ENCODE results near the gene IL21R.

IL21R gene

DNA sequence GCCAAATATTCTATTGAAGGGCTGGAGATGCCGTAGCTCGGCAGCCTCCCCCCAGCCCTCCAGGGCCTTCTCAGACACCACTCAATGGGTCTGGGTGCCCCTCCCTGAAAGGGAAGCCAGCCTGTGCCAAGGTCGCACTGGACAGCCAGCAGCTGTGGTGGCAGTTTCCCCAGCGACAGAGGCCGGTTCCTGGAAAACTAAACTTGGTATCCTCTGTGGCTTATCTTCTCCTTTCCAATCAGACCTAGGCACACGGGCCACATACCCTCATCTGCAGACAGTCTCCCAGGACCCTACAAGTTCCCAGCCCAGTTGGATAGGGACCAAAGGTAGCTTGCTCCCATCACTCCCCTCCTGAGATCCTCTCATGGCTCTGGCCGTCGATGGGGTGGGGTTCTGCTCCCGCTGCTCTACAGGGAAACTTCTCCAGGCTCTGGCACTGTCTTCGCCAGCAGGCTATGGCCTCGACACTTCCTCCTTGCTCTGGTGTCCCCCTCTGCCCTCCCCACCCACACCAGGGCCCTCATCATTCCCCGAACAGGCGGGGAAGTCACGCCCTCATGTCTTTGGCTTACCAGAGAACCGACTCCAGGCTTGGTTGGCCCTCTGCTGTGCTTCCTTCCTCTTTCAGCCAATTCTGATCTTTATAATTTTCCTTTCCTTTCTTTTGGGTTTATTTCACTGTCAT is 18.3 kb upstream of the IL21R start:
- H3K36me3 ChIP-seq (ENCODE audit: control insufficient read depth, insufficient read depth, low read length) = no peaks in the 10 kb centered on the region
- no peak overlapping the region for H3K4me3 ChIP-seq (replicated peaks; ENCODE audit: low read depth, low read length)
- TF ChIP-seq, protein P1, sequence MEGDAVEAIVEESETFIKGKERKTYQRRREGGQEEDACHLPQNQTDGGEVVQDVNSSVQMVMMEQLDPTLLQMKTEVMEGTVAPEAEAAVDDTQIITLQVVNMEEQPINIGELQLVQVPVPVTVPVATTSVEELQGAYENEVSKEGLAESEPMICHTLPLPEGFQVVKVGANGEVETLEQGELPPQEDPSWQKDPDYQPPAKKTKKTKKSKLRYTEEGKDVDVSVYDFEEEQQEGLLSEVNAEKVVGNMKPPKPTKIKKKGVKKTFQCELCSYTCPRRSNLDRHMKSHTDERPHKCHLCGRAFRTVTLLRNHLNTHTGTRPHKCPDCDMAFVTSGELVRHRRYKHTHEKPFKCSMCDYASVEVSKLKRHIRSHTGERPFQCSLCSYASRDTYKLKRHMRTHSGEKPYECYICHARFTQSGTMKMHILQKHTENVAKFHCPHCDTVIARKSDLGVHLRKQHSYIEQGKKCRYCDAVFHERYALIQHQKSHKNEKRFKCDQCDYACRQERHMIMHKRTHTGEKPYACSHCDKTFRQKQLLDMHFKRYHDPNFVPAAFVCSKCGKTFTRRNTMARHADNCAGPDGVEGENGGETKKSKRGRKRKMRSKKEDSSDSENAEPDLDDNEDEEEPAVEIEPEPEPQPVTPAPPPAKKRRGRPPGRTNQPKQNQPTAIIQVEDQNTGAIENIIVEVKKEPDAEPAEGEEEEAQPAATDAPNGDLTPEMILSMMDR (IDR thresholded peaks at IDR 0.05; ENCODE audit: insufficient read depth, low read length, poor library complexity, severe bottlenecking) = no peak
- H3K27me3 ChIP-seq (replicated peaks; ENCODE audit: control insufficient read depth, insufficient read depth, low read length) = no peaks in the 10 kb centered on the region
- DNase-seq (ENCODE audit: extremely low read depth, insufficient read length) = no peak

DNA sequence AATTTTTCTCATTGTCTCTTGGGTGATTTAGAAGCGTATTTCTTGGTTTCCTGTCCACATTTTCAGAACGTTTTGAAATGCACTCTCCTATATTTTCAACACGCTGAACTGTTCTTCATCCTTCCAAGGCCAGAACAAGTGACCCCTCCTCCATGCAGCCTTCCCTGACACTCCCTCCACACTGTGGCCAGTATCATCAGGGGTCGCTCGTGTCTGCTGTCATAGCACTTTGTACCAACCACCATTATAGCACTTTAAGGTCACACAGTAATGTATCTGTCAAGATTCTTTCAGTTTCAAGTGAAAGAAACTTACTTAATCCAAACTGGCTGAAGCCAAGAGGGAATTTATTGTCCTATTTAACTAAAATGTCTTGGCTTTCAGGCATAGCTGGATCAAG is 17.5 kb upstream of the IL21R start:
- TF ChIP-seq, protein P1 (IDR thresholded peaks at IDR 0.05; ENCODE audit: insufficient read depth, low read length, poor library complexity, severe bottlenecking) = no peak

DNA sequence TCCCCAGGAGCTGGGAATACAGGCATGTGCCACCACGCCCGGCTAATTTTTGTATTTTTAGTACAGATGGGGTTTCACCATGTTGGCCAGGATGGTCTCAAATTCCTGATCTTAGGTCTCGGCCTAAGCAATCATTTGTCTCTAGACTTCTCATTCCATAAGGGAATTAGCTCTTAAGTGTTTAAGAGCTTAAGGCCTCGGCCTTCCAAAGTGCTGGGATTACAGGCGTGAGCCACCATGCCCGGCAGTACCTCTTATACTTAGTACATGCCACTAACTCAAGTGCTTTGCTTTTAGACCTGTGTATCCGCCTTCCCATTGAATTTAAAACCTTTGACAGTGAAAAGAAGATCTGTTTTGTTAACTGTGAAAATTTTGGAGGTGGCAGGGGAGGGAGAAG is 16.6 kb upstream of the IL21R start:
- Histone ChIP-seq H3K27me3 (replicated peaks; ENCODE audit: control insufficient read depth, insufficient read depth, low read length) (no peaks in the 10 kb centered on the region), H3K4me3 (replicated peaks; ENCODE audit: low read depth, low read length) (no peak overlapping the region), H3K36me3 (ENCODE audit: control insufficient read depth, insufficient read depth, low read length) (no peaks in the 10 kb centered on the region)
- TF ChIP-seq, protein P1 (IDR thresholded peaks at IDR 0.05; ENCODE audit: insufficient read depth, low read length, poor library complexity, severe bottlenecking) = no peak
- DNase-seq (ENCODE audit: extremely low read depth, insufficient read length) = no peak

More for the DNA sequence above, 17.5 kb upstream of the IL21R start:
- Histone ChIP-seq H3K36me3 (ENCODE audit: control insufficient read depth, insufficient read depth, low read length) (no peaks in the 10 kb centered on the region), H3K27me3 (replicated peaks; ENCODE audit: control insufficient read depth, insufficient read depth, low read length) (no peaks in the 10 kb centered on the region), H3K4me3 (replicated peaks; ENCODE audit: low read depth, low read length) (no peak overlapping the region)
- no peak for DNase-seq (ENCODE audit: extremely low read depth, insufficient read length)

DNA sequence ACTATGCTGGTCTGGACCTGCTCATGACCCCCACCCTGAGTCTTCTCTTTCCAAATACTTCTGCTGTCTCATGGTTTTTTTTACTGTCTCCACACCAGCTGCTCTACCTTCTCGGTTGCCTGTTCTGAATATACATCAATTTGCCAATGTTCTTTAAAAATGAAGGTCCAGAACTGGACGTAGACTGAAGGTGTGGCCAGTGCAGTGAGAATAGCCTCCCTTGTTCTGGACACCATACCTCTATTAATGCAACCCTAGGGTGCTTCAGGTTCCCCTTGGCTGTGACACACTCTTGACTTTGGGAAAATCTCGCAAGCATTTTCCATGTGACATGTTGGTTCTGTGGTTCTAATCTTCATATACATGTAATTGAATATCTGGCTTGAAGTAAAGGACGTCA is 15.3 kb upstream of the IL21R start:
- DNase-seq (ENCODE audit: extremely low read depth, insufficient read length) = no peak
- TF ChIP-seq, protein P1 (IDR thresholded peaks at IDR 0.05; ENCODE audit: insufficient read depth, low read length, poor library complexity, severe bottlenecking) = no peak
- H3K36me3 ChIP-seq (ENCODE audit: control insufficient read depth, insufficient read depth, low read length) = no peaks in the 10 kb centered on the region
- H3K4me3 ChIP-seq (replicated peaks; ENCODE audit: low read depth, low read length) = no peak overlapping the region
- no peaks in the 10 kb centered on the region for H3K27me3 ChIP-seq (replicated peaks; ENCODE audit: control insufficient read depth, insufficient read depth, low read length)

DNA sequence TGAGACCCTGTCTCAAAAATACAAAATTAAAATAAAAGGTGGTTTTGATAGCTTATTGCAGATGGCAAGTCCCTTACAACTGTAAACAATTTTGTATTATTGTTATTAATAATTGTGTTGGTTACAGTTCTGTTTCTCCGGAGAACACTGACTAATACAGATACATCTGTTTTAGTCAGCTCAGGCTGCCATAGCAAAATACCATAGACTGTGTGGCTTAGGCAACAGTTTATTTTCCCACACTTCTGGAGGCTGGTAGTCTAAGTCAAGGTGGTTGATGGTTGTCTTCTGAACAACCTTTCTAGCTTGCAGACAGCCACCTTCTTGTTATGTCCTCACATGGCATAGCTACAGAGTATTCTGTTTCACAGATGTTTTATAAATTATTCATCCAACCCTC is 14.2 kb upstream of the IL21R start:
- TF ChIP-seq, protein P1 (IDR thresholded peaks at IDR 0.05; ENCODE audit: insufficient read depth, low read length, poor library complexity, severe bottlenecking) = no peak
- no peaks in the 10 kb centered on the region for H3K36me3 ChIP-seq (ENCODE audit: control insufficient read depth, insufficient read depth, low read length)
- H3K4me3 ChIP-seq (replicated peaks; ENCODE audit: low read depth, low read length) = no peak overlapping the region
- no peaks in the 10 kb centered on the region for H3K27me3 ChIP-seq (replicated peaks; ENCODE audit: control insufficient read depth, insufficient read depth, low read length)
- DNase-seq (ENCODE audit: extremely low read depth, insufficient read length) = no peak
